Activated T-cell treated with anti-CD3 and anti-CD28 coated beads for 1 hour (primary cell): Measurements from ENCODE around the gene ZYX.
"Not testable (repeated sequence)": the region's sequence is repeated elsewhere in the genome, so short reads cannot be mapped to it uniquely, and the experiment has no call there.

Experiments
- DNase-seq: peaks from one replicate; pipeline ENCODE4 v3.0.0-alpha.2; 2020; ENCODE audit warnings: low read depth

Gene ZYX

GRCh38 chr7:143396625-143397556, 15.7 kb downstream of the ZYX start:
- DNase-seq, result no peak

- no peak for DNase-seq
Measured at GRCh38 chr7:143397710-143398530, 16.8 kb downstream of the ZYX start.

- DNase-seq, result no peak
Measured at GRCh38 chr7:143398616-143399015, 17.5 kb downstream of the ZYX start.

- DNase-seq, result no peak
Measured at GRCh38 chr7:143399151-143399550, 18.0 kb downstream of the ZYX start.

GRCh38 chr7:143399642-143400041, 18.5 kb downstream of the ZYX start:
- DNase-seq, result no peak

- no peak for DNase-seq
Measured at GRCh38 chr7:143401265-143401664, 20.1 kb downstream of the ZYX start.

- not testable (repeated sequence) for DNase-seq
Measured at GRCh38 chr7:143402233-143402632, 21.1 kb downstream of the ZYX start.

- no peak for DNase-seq
Measured at GRCh38 chr7:143405173-143406001, 24.2 kb downstream of the ZYX start.

GRCh38 chr7:143406002-143406357, 24.8 kb downstream of the ZYX start:
- DNase-seq, result no peak

- DNase-seq, result no peak
Measured at GRCh38 chr7:143407287-143408251, 26.4 kb downstream of the ZYX start.

GRCh38 chr7:143408252-143408685, 27.1 kb downstream of the ZYX start:
- no peak for DNase-seq

GRCh38 chr7:143408686-143409561, 27.8 kb downstream of the ZYX start, which contains the start of gene EPHA1:
TSS of gene EPHA1 (minus strand) at chr7:143408856. CDS start at chr7:143408805, 51 bp downstream.
- peak; percentile 41 for DNase-seq

GRCh38 chr7:143410521-143411004, 29.4 kb downstream of the ZYX start:
- DNase-seq, result no peak

- DNase-seq, result no peak
Measured at GRCh38 chr7:143411976-143412708, 31.0 kb downstream of the ZYX start.

- no peak for DNase-seq
Measured at GRCh38 chr7:143413123-143413522, 32.0 kb downstream of the ZYX start.

- DNase-seq, result not testable (repeated sequence)
Measured at GRCh38 chr7:143415209-143415608, 34.1 kb downstream of the ZYX start.

GRCh38 chr7:143415742-143416397, 34.7 kb downstream of the ZYX start:
- DNase-seq, result no peak

GRCh38 chr7:143416565-143417149, 35.5 kb downstream of the ZYX start:
- no peak for DNase-seq
